ENCODE results near the gene RBM14.
"Not testable (repeated sequence)": the region's sequence is repeated elsewhere in the genome, so short reads cannot be mapped to it uniquely, and the experiment has no call there.

RBM14 gene

GRCh38 chr11:66586136-66586535, 30.3 kb upstream of the RBM14 start:
- Histone ChIP-seq H3K79me1 (ENCODE audit: low read length) (no peaks in the 10 kb centered on the region), H3K9ac (ENCODE audit: low read length) (no peak overlapping the region), H3K4ac (ENCODE audit: low read depth, low read length) (no peak overlapping the region), H3K27me3 (ENCODE audit: insufficient read depth, low read length, poor library complexity) (no peaks in the 10 kb centered on the region), H3K4me3 (ENCODE audit: low read length) (no peak overlapping the region), H3K18ac (ENCODE audit: low read length) (no peak overlapping the region), H3K79me2 (ENCODE audit: control insufficient read depth, insufficient read depth, low read length) (no peaks in the 10 kb centered on the region), H4K8ac (ENCODE audit: low read depth, low read length) (no peak overlapping the region), H3K4me1 (ENCODE audit: control insufficient read depth, low read depth, low read length) (no peaks in the 10 kb centered on the region), H2BK120ac (ENCODE audit: low read depth, low read length) (no peak overlapping the region), H4K5ac (ENCODE audit: low read length) (no peak overlapping the region), H3K4me2 (ENCODE audit: low read length) (no peak overlapping the region), H3K56ac (ENCODE audit: low read length) (no peak overlapping the region), H3K23ac (ENCODE audit: low read length) (no peak overlapping the region), H3K27ac (ENCODE audit: low read depth, low read length) (no peak overlapping the region), H2AK5ac (ENCODE audit: low read length) (no peak overlapping the region), H2BK15ac (replicated peaks; ENCODE audit: low read depth) (no peak overlapping the region), H3K36me3 (ENCODE audit: control insufficient read depth, insufficient read depth, low read length) (no peaks in the 10 kb centered on the region), H2BK5ac (ENCODE audit: low read length) (no peak overlapping the region)
- DNase-seq = no peak
- WGBS (ENCODE audit: extremely low coverage, insufficient coverage, low lambda C conversion rate) = no CpG with 5 or more reads among the region's 2 CpGs

DNA sequence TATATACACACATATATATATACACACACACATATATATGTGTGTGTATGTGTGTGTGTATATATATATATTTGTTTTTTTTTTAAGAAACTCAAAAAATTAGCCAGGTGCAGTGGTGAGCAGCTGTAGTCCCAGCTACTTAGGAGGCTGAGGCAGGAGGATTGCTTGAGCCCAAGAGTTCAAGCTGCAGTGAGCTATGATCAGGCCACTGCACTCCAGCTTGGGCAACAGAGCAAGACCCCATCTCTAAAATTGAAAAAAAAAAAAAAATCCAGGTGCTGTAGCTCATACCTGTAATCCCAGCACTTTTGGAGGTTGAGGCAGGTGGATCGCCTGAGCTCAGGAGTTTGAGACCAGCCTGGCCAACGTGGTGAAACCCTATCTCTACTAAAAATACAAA, 27.1 kb upstream of the RBM14 start:
- H4K8ac ChIP-seq (ENCODE audit: low read depth, low read length); H3K27me3 ChIP-seq (ENCODE audit: insufficient read depth, low read length, poor library complexity); H3K18ac ChIP-seq (ENCODE audit: low read length); H3K79me2 ChIP-seq (ENCODE audit: control insufficient read depth, insufficient read depth, low read length); H3K36me3 ChIP-seq (ENCODE audit: control insufficient read depth, insufficient read depth, low read length); H3K9ac ChIP-seq (ENCODE audit: low read length); H3K4me1 ChIP-seq (ENCODE audit: control insufficient read depth, low read depth, low read length); DNase-seq; H3K23ac ChIP-seq (ENCODE audit: low read length); H2AK5ac ChIP-seq (ENCODE audit: low read length); H2BK5ac ChIP-seq (ENCODE audit: low read length); H3K4ac ChIP-seq (ENCODE audit: low read depth, low read length); H2BK120ac ChIP-seq (ENCODE audit: low read depth, low read length); H3K4me3 ChIP-seq (ENCODE audit: low read length); H3K27ac ChIP-seq (ENCODE audit: low read depth, low read length); H4K5ac ChIP-seq (ENCODE audit: low read length); H3K4me2 ChIP-seq (ENCODE audit: low read length); H3K79me1 ChIP-seq (ENCODE audit: low read length); H2BK15ac ChIP-seq (replicated peaks; ENCODE audit: low read depth); H3K56ac ChIP-seq (ENCODE audit: low read length): not testable (repeated sequence)
- WGBS (ENCODE audit: extremely low coverage, insufficient coverage, low lambda C conversion rate) = no CpG with 5 or more reads among the region's 2 CpGs

GRCh38 chr11:66589996-66590675, 26.3 kb upstream of the RBM14 start:
- H3K36me3 ChIP-seq (ENCODE audit: control insufficient read depth, insufficient read depth, low read length) = no peaks in the 10 kb centered on the region
- no peak overlapping the region for H3K56ac ChIP-seq (ENCODE audit: low read length)
- no peak overlapping the region for H4K5ac ChIP-seq (ENCODE audit: low read length)
- H3K4me2 ChIP-seq (ENCODE audit: low read length) = no peak overlapping the region
- no peak for DNase-seq
- H3K4me1 ChIP-seq (ENCODE audit: control insufficient read depth, low read depth, low read length) = no peaks in the 10 kb centered on the region
- H2BK120ac ChIP-seq (ENCODE audit: low read depth, low read length) = no peak overlapping the region
- H3K27me3 ChIP-seq (ENCODE audit: insufficient read depth, low read length, poor library complexity) = no peaks in the 10 kb centered on the region
- H3K27ac ChIP-seq (ENCODE audit: low read depth, low read length) = no peak overlapping the region
- no peaks in the 10 kb centered on the region for H3K79me2 ChIP-seq (ENCODE audit: control insufficient read depth, insufficient read depth, low read length)
- no peak overlapping the region for H2AK5ac ChIP-seq (ENCODE audit: low read length)
- no peak overlapping the region for H3K23ac ChIP-seq (ENCODE audit: low read length)
- no peak overlapping the region for H4K8ac ChIP-seq (ENCODE audit: low read depth, low read length)
- WGBS (ENCODE audit: extremely low coverage, insufficient coverage, low lambda C conversion rate) = no CpG with 5 or more reads among the region's 7 CpGs
- no peak overlapping the region for H3K18ac ChIP-seq (ENCODE audit: low read length)
- H3K4me3 ChIP-seq (ENCODE audit: low read length) = no peak overlapping the region
- H2BK15ac ChIP-seq (replicated peaks; ENCODE audit: low read depth) = no peak overlapping the region
- no peaks in the 10 kb centered on the region for H3K79me1 ChIP-seq (ENCODE audit: low read length)
- no peak overlapping the region for H2BK5ac ChIP-seq (ENCODE audit: low read length)
- H3K9ac ChIP-seq (ENCODE audit: low read length) = no peak overlapping the region
- no peak overlapping the region for H3K4ac ChIP-seq (ENCODE audit: low read depth, low read length)

GRCh38 chr11:66591175-66591574, 25.3 kb upstream of the RBM14 start:
- Histone ChIP-seq H3K79me1 (ENCODE audit: low read length) (no peaks in the 10 kb centered on the region), H3K23ac (ENCODE audit: low read length) (no peak overlapping the region), H3K56ac (ENCODE audit: low read length) (no peak overlapping the region), H3K4me2 (ENCODE audit: low read length) (no peak overlapping the region), H4K5ac (ENCODE audit: low read length) (no peak overlapping the region), H2BK5ac (ENCODE audit: low read length) (no peak overlapping the region), H3K4me3 (ENCODE audit: low read length) (no peak overlapping the region), H3K4ac (ENCODE audit: low read depth, low read length) (no peak overlapping the region), H3K9ac (ENCODE audit: low read length) (no peak overlapping the region), H2BK15ac (replicated peaks; ENCODE audit: low read depth) (no peak overlapping the region), H3K27me3 (ENCODE audit: insufficient read depth, low read length, poor library complexity) (no peaks in the 10 kb centered on the region), H4K8ac (ENCODE audit: low read depth, low read length) (no peak overlapping the region), H2AK5ac (ENCODE audit: low read length) (no peak overlapping the region), H3K18ac (ENCODE audit: low read length) (no peak overlapping the region), H3K27ac (ENCODE audit: low read depth, low read length) (no peak overlapping the region), H3K79me2 (ENCODE audit: control insufficient read depth, insufficient read depth, low read length) (no peaks in the 10 kb centered on the region), H2BK120ac (ENCODE audit: low read depth, low read length) (no peak overlapping the region), H3K36me3 (ENCODE audit: control insufficient read depth, insufficient read depth, low read length) (no peaks in the 10 kb centered on the region), H3K4me1 (ENCODE audit: control insufficient read depth, low read depth, low read length) (no peaks in the 10 kb centered on the region)
- no CpG with 5 or more reads among the region's 2 CpGs for WGBS (ENCODE audit: extremely low coverage, insufficient coverage, low lambda C conversion rate)
- DNase-seq = no peak

- Histone ChIP-seq H3K27ac (ENCODE audit: low read depth, low read length) (no peak within 1 kb of the TSS), H4K8ac (ENCODE audit: low read depth, low read length) (no peak within 1 kb of the TSS), H2AK5ac (ENCODE audit: low read length) (no peak within 1 kb of the TSS), H3K56ac (ENCODE audit: low read length) (peak within 1 kb of the TSS; percentile 92), H2BK120ac (ENCODE audit: low read depth, low read length) (no peak within 1 kb of the TSS), H3K4me2 (ENCODE audit: low read length) (peak within 1 kb of the TSS; percentile 69), H3K27me3 (ENCODE audit: insufficient read depth, low read length, poor library complexity) (no peaks in the 10 kb centered on the region), H3K79me1 (ENCODE audit: low read length) (no peaks in the 10 kb centered on the region), H3K36me3 (ENCODE audit: control insufficient read depth, insufficient read depth, low read length) (no peaks in the 10 kb centered on the region), H3K4me3 (ENCODE audit: low read length) (peak within 1 kb of the TSS; percentile 49), H2BK15ac (replicated peaks; ENCODE audit: low read depth) (no peak within 1 kb of the TSS), H3K4ac (ENCODE audit: low read depth, low read length) (no peak within 1 kb of the TSS), H3K23ac (ENCODE audit: low read length) (peak within 1 kb of the TSS; percentile 45), H2BK5ac (ENCODE audit: low read length) (no peak within 1 kb of the TSS), H3K79me2 (ENCODE audit: control insufficient read depth, insufficient read depth, low read length) (no peaks in the 10 kb centered on the region), H3K18ac (ENCODE audit: low read length) (no peak within 1 kb of the TSS), H3K9ac (ENCODE audit: low read length) (peak within 1 kb of the TSS; percentile 86), H4K5ac (ENCODE audit: low read length) (no peak within 1 kb of the TSS), H3K4me1 (ENCODE audit: control insufficient read depth, low read depth, low read length) (no peaks in the 10 kb centered on the region)
- WGBS (ENCODE audit: extremely low coverage, insufficient coverage, low lambda C conversion rate) = no CpG with 5 or more reads among the region's 68 CpGs
- peak; percentile 97 for DNase-seq
Observed at GRCh38 chr11:66592457-66593302, 23.8 kb upstream of the RBM14 start, which contains the start of the genes CCDC87 and CCS. Gene CCDC87 (minus strand): TSS chr11:66593063. CDS start chr11:66593015, 48 bp downstream. Gene CCS (plus strand): TSS chr11:66593185. CDS start chr11:66593262, 77 bp downstream.
